Myocyte (in vitro differentiated cells): Measurements from ENCODE around the gene MISFA. TPM values are rescaled to one million over a fixed set of nuclear protein-coding genes. Genes with fewer than 3 reads are reported as not detected.
"Not testable (repeated sequence)": the region's sequence is repeated elsewhere in the genome, so short reads cannot be mapped to it uniquely, and the experiment has no call there.

Experiments used
- DNase-seq: peaks from one replicate; pipeline ENCODE4 v3.0.0-alpha.2; 2012; ENCODE audit warnings: low read depth
- total RNA-seq: library from RNA; depleted of rRNA; stranded (reverse); fragments of >200 nt; gene quantifications from 2 replicates; pipeline ENCODE4 v1.2.3, GENCODE V29; 2014

MISFA gene
- total RNA-seq, 1 donor from 2014 or later = 1.0 TPM

- DNase-seq = peak; percentile 26
Measured at GRCh38 chr11:18617688-18618341, 18.2 kb downstream of the MISFA start.

- DNase-seq = no peak
Measured at GRCh38 chr11:18618342-18619025, 18.9 kb downstream of the MISFA start.

DNA sequence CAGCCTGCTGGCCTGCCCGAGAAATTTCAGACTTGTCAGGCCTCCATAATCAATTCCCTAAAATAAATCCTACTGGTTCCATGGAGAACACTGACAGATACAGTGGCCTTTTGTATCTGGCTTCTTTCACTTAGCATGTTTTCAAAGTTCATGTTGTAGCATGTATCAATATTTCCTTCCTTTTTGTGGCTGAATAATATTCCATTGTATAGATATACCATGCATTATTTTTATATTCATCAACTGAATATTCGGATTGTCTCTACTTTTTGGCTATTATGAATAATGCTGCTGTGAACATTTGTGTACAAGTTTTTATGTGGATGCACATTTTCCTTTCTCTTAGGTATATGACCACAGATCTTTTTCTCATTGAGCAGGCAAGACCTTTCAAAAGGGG is 24.1 kb downstream of the MISFA start:
- DNase-seq = no peak

- no peak for DNase-seq
Measured at GRCh38 chr11:18624161-18624560, 24.6 kb downstream of the MISFA start.

DNA sequence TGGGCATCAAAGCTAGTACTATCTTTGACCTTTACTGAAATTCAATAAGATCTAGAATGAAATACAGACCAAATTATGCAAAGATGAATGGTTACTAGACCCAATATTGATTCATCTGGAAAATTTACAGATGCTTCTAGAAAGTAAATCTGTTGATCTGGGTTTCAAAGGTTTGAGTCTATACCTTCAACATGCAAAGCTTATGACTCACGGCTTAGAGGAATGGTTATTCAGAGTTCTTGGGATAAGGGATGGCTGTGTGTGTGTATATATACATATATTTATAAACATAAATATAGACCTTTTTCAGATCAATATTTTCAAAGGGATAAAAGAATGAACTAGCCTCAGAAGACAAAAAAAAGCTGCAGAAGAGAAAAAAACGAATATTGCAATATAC is 33.3 kb downstream of the MISFA start:
- DNase-seq = no peak

- DNase-seq = no peak
Measured at GRCh38 chr11:18633256-18634139, 33.9 kb downstream of the MISFA start.

DNA sequence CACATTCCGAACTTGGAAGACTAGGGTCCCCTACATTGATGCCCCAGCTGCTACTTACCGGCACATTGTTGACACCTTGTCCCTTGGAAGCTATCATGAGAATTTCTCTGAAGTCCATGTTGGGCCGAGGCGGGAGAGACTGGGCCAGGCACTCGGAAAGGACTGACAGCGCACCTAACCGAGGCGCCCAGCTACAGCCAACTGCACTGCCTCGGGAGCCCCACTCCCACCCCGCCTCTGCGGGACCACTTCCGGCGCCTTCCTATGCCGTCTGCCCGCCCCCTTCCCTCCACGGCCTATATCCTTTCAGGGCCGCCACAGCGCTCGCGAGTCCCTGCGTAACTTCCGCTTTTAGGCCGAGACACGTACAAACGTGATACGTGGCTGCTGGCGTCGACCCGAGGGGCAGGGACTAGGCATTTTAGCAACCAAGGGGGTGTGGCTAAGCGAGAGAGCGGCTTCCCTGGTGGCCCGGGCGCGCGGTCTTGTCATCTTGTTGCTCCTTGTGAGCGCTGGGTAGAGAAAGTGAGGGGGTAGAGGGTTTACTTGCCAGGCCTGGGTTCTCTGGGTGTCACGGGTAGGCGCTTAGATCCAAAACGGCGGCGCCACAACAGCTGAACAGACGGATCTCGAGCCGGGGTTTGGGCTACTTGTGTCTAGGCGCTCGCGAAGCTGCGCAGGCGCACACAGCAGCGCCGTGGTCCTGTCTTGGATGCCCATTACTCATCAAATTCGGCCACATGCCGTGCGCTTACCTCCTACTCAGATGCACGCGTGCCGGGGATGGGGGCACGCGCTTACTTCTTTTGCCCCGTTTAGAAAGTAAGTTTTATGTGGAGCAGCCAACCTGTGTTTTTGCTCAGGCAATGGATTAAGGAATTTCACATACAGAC is 34.8 kb downstream of the MISFA start, which contains the start of gene SPTY2D1:
Gene SPTY2D1, minus strand, starts transcription at position 203 of the 893 bp plus-strand sequence. Its CDS starts 85 bp downstream, at position 118.
- peak; percentile 100 for DNase-seq

DNA sequence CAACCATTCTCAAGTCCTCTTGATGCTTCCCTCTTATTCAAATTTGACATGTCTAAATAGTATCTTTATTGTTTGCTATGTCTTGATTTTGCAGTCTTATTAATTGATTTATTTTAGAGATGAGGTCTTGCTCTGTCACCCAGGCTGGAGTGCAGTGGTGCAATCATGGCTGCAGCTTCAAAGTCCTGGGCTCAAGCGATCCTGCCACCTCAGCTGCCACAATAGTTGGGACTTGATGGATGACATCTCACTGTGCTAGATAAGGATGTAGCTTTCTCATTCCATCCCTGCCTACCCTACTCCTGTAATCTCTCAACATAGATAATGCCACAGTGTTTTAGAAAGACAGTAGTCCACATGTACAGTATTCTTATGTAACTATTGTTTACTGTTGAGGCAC is 42.1 kb downstream of the MISFA start:
- no peak for DNase-seq

- DNase-seq = not testable (repeated sequence)
Measured at GRCh38 chr11:18643034-18643433, 43.4 kb downstream of the MISFA start.

- no peak for DNase-seq
Measured at GRCh38 chr11:18650353-18650752, 50.8 kb downstream of the MISFA start.

- peak; percentile 8 for DNase-seq
Measured at GRCh38 chr11:18650859-18651557, 51.4 kb downstream of the MISFA start.

Other genes with a start within 250 kb of the MISFA start
- 316 and 487 TPM in 2 replicates for gene LDHA, start 205.2 kb upstream of the MISFA start, total RNA-seq
- gene LDHC, start 187.5 kb upstream of the MISFA start, total RNA-seq = not detected in 2 replicates
- not detected in 2 replicates for gene LDHAL6A, start 143.9 kb upstream of the MISFA start, total RNA-seq
- 169 and 185 TPM in 2 replicates for gene TSG101, start 72.8 kb upstream of the MISFA start, total RNA-seq
- 24.9 and 27.1 TPM in 2 replicates for gene UEVLD, start 11.1 kb upstream of the MISFA start, total RNA-seq
- gene SPTY2D1, start 34.6 kb downstream of the MISFA start, total RNA-seq = 21.7 and 22.0 TPM in 2 replicates
- 11.6 and 12.9 TPM in 2 replicates for gene TMEM86A, start 99.0 kb downstream of the MISFA start, total RNA-seq
- gene IGSF22, start 126.4 kb downstream of the MISFA start, total RNA-seq = 23.5 and 34.5 TPM in 2 replicates
- gene PTPN5, start 192.0 kb downstream of the MISFA start, total RNA-seq = not detected in 2 replicates